Panc1 (cell line): ENCODE results near the gene ZKSCAN8. TPM values are rescaled to one million over a fixed set of nuclear protein-coding genes. Genes with fewer than 3 reads are reported as not detected.

Source experiments
- ATAC-seq: fragments of 200-7000 bp; cut with Tn5 transposase; 2 replicates; pipeline ENCODE4 v1.9.1; 2020; ENCODE audit warnings: mild to moderate bottlenecking, moderate library complexity
- BruUV-seq: library from RNA; stranded (reverse); fragments of 400-500 nt; replicated peaks from 2 replicates; lab custom pipeline; 2021; lab: Mats Ljungman, UMichigan
- CTCF ChIA-PET: fragments of 300-600 bp; sonication (Branson Sonifier 250); formaldehyde crosslinking; loops from one replicate; lab custom pipeline; 2022; ENCODE audit warnings: antibody characterized with exemption; lab: Charles Lee
- POLR2A ChIA-PET: fragments of 300-600 bp; sonication (Branson Sonifier 250); formaldehyde crosslinking; loops from one replicate; lab custom pipeline; 2022; ENCODE audit warnings: antibody characterized with exemption; lab: Charles Lee
- DNase-seq: peaks from one replicate; pipeline ENCODE4 v3.0.0-alpha.2; 2010; ENCODE audit warnings: low read depth, low spot score
- H3K27ac ChIP-seq: 2 replicates; pipeline ENCODE4 v1.5.1; 2011; ENCODE audit warnings: mild to moderate bottlenecking, low read length, inconsistent platforms
- H3K27me3 ChIP-seq: fragments of 200-500 bp; sonication (Bioruptor generic); 2 replicates; pipeline ENCODE4 v1.6.0; 2014; ENCODE audit warnings: low read length, inconsistent platforms; ENCODE audit not compliant: control insufficient read depth, insufficient read depth
- H3K36me3 ChIP-seq: fragments of 200-500 bp; sonication (Bioruptor generic); 2 replicates; pipeline ENCODE4 v1.5.1; 2014; ENCODE audit warnings: inconsistent platforms, mild to moderate bottlenecking, low read length, moderate library complexity; ENCODE audit not compliant: control insufficient read depth, insufficient read depth
- H3K4me1 ChIP-seq: 2 replicates; pipeline ENCODE4 v1.5.1; 2011; ENCODE audit warnings: inconsistent platforms, mild to moderate bottlenecking, low read length, moderate library complexity; ENCODE audit not compliant: control insufficient read depth, insufficient read depth
- H3K4me3 ChIP-seq, 2 experiments: 2 replicates each; pipeline ENCODE4 v1.5.1; 2011 to 2012; ENCODE audit warnings: low read depth in 2 of 2, low read length in 2 of 2, mild to moderate bottlenecking in 2 of 2, inconsistent platforms in 1 of 2, moderate library complexity in 1 of 2
- H3K9me3 ChIP-seq: fragments of 200-500 bp; sonication (Bioruptor generic); 2 replicates; pipeline ENCODE4 v1.5.1; 2014; ENCODE audit warnings: low read depth, mild to moderate bottlenecking, inconsistent platforms, low read length, moderate library complexity; ENCODE audit not compliant: control insufficient read depth, insufficient read depth
- POLR2AphosphoS5 ChIP-seq: IDR thresholded peaks from 2 replicates; pipeline ENCODE4 v1.6.1; 2012; ENCODE audit warnings: mild to moderate bottlenecking, low read depth, low read length, moderate library complexity
- SIN3A ChIP-seq: IDR thresholded peaks from 2 replicates; pipeline ENCODE4 v1.6.1; 2012; ENCODE audit warnings: low read depth, mild to moderate bottlenecking, low read length, moderate library complexity, borderline replicate concordance; ENCODE audit not compliant: insufficient read depth
- TCF7L2 ChIP-seq: IDR thresholded peaks from 2 replicates; pipeline ENCODE4 v1.6.1; 2011; ENCODE audit warnings: mild to moderate bottlenecking, low read depth, low read length, inconsistent platforms
- in situ Hi-C: cut with HindIII; loops from 2 replicates; pipeline ENCODE4 v1.10.0; 2016; ENCODE audit warnings: low sequenced_read_pairs, low pct_unique_long_range_greater_than_20kb
- intact Hi-C: fragments of 100-400 bp; cut with micrococcal nuclease; formaldehyde crosslinking; loops from one replicate; pipeline ENCODE4 v1.10.0; 2022; ENCODE audit not compliant: unreplicated experiment
- total RNA-seq: library from RNA; stranded (reverse); gene quantifications from one replicate; pipeline ENCODE4 v1.2.1, GENCODE V29; 2021; ENCODE audit not compliant: unreplicated experiment
- TF ChIP-seq, protein P1 (sequence below): fragments of 450-650 bp; IDR thresholded peaks from 2 replicates; pipeline ENCODE4 v1.5.1; 2017; ENCODE audit warnings: mild to moderate bottlenecking
- TF ChIP-seq, protein P2 (sequence below), 2 experiments: IDR thresholded peaks; 2 replicates each; pipeline ENCODE4 v1.6.1; 2011 to 2012; ENCODE audit warnings: low read depth in 2 of 2, control low read depth in 1 of 2, low read length in 1 of 2, mild to moderate bottlenecking in 1 of 2, moderate library complexity in 1 of 2; ENCODE audit not compliant: insufficient read depth in 1 of 2

ZKSCAN8 gene
- total RNA-seq, 1 experiment from 2014 or later, result 18.4 TPM

DNA sequence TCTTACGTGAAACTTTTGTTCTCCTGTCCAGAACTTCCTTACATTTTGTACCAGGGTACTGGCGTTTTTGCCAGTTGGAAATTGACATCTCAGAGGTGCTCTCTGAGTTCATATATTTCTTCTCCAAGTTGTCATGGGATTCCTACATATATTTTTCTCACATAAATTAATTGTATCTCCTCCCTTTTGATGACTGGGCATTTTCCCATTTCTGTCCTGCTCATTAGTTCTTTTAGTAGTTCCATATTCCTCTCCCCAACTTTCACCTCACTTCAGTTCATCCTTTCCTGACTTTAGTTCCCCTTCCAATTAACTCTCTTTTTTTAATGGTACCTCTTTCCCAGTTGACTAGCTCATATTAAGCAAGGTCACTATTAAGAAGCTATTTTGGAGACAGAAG lies 10.8 kb downstream of the ZKSCAN8 start:
- peaks cover 52% of the 10 kb centered on the region for H3K9me3 ChIP-seq
- CTCF ChIA-PET, result no interaction called here
- no peaks in the 10 kb centered on the region for H3K4me1 ChIP-seq
- POLR2A ChIA-PET, result no interaction called here
- DNase-seq (no peak), ATAC-seq (no peak)
- in situ Hi-C loops (no loop called here), intact Hi-C loops (no loop called here)
- no peak overlapping the region for H3K27ac ChIP-seq
- no peak overlapping the region for H3K4me3 ChIP-seq
- H3K36me3 ChIP-seq, result peaks cover 53% of the 10 kb centered on the region
- no TSS peak for BruUV-seq
- no peaks in the 10 kb centered on the region for H3K27me3 ChIP-seq
- TF ChIP-seq POLR2AphosphoS5 (no peak), SIN3A (no peak), TCF7L2 (no peak)
- TF ChIP-seq, protein P1, sequence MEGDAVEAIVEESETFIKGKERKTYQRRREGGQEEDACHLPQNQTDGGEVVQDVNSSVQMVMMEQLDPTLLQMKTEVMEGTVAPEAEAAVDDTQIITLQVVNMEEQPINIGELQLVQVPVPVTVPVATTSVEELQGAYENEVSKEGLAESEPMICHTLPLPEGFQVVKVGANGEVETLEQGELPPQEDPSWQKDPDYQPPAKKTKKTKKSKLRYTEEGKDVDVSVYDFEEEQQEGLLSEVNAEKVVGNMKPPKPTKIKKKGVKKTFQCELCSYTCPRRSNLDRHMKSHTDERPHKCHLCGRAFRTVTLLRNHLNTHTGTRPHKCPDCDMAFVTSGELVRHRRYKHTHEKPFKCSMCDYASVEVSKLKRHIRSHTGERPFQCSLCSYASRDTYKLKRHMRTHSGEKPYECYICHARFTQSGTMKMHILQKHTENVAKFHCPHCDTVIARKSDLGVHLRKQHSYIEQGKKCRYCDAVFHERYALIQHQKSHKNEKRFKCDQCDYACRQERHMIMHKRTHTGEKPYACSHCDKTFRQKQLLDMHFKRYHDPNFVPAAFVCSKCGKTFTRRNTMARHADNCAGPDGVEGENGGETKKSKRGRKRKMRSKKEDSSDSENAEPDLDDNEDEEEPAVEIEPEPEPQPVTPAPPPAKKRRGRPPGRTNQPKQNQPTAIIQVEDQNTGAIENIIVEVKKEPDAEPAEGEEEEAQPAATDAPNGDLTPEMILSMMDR, result no peak
- TF ChIP-seq, protein P2, sequence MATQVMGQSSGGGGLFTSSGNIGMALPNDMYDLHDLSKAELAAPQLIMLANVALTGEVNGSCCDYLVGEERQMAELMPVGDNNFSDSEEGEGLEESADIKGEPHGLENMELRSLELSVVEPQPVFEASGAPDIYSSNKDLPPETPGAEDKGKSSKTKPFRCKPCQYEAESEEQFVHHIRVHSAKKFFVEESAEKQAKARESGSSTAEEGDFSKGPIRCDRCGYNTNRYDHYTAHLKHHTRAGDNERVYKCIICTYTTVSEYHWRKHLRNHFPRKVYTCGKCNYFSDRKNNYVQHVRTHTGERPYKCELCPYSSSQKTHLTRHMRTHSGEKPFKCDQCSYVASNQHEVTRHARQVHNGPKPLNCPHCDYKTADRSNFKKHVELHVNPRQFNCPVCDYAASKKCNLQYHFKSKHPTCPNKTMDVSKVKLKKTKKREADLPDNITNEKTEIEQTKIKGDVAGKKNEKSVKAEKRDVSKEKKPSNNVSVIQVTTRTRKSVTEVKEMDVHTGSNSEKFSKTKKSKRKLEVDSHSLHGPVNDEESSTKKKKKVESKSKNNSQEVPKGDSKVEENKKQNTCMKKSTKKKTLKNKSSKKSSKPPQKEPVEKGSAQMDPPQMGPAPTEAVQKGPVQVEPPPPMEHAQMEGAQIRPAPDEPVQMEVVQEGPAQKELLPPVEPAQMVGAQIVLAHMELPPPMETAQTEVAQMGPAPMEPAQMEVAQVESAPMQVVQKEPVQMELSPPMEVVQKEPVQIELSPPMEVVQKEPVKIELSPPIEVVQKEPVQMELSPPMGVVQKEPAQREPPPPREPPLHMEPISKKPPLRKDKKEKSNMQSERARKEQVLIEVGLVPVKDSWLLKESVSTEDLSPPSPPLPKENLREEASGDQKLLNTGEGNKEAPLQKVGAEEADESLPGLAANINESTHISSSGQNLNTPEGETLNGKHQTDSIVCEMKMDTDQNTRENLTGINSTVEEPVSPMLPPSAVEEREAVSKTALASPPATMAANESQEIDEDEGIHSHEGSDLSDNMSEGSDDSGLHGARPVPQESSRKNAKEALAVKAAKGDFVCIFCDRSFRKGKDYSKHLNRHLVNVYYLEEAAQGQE (IDR thresholded peaks at IDR 0.05; ENCODE audit: insufficient read depth in 1 of 2, low read depth in 2 of 2, low read length in 1 of 2), result no peak

DNA sequence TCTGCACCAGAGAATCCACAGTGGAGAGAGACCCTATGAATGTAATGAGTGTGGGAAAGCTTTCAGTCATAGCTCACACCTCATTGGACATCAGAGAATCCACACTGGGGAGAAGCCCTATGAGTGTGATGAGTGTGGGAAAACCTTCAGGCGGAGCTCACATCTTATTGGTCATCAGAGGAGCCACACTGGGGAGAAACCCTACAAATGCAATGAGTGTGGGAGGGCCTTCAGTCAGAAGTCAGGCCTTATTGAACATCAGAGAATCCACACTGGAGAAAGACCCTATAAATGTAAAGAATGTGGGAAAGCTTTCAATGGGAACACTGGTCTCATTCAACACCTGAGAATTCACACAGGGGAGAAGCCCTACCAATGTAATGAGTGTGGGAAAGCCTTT lies 11.9 kb downstream of the ZKSCAN8 start:
- H3K36me3 ChIP-seq, result peaks cover 51% of the 10 kb centered on the region
- intact Hi-C loops (no loop called here), in situ Hi-C loops (no loop called here)
- H3K4me3 ChIP-seq, result no peak overlapping the region
- H3K4me1 ChIP-seq, result no peaks in the 10 kb centered on the region
- no TSS peak for BruUV-seq
- peaks cover 52% of the 10 kb centered on the region for H3K9me3 ChIP-seq
- ATAC-seq (no peak; the same call in 1 of the 2 replicates), DNase-seq (no peak)
- no peaks in the 10 kb centered on the region for H3K27me3 ChIP-seq
- ChIA-PET POLR2A (no interaction called here), CTCF (no interaction called here)
- no peak overlapping the region for H3K27ac ChIP-seq
- TF ChIP-seq POLR2AphosphoS5 (no peak), TCF7L2 (no peak), SIN3A (no peak)
- TF ChIP-seq, protein P1, result no peak
- TF ChIP-seq, protein P2 (IDR thresholded peaks at IDR 0.05; ENCODE audit: insufficient read depth in 1 of 2, low read depth in 2 of 2, low read length in 1 of 2), result no peak
